Neural progenitor cell (in vitro differentiated cells): Measurements from ENCODE around the gene GDF15. TPM values are rescaled to one million over a fixed set of nuclear protein-coding genes. Genes with fewer than 3 reads are reported as not detected.

Experiments used
- DNase-seq: peaks from one replicate; pipeline ENCODE4 v3.0.0-alpha.2; 2016; ENCODE audit warnings: low spot score
- H2AFZ ChIP-seq: fragments of 200-600 bp; sonication (generic); replicated peaks from 2 replicates; pipeline ENCODE4 v1.6.1; 2016; ENCODE audit warnings: antibody characterized with exemption
- H3F3A ChIP-seq: fragments of 200-600 bp; sonication (generic); 2 replicates; pipeline ENCODE4 v1.6.1; 2016; ENCODE audit warnings: antibody characterized with exemption, low read depth
- H3K27ac ChIP-seq: fragments of 200-600 bp; sonication (generic); 2 replicates; pipeline ENCODE4 v1.5.1; 2016; ENCODE audit warnings: mild to moderate bottlenecking
- H3K27me3 ChIP-seq: fragments of 200-600 bp; sonication (generic); 2 replicates; pipeline ENCODE4 v1.6.1; 2016; ENCODE audit warnings: mild to moderate bottlenecking, moderate library complexity
- H3K36me3 ChIP-seq: fragments of 200-600 bp; sonication (generic); 2 replicates; pipeline ENCODE4 v1.5.1; 2016
- H3K4me1 ChIP-seq: fragments of 200-600 bp; sonication (generic); 2 replicates; pipeline ENCODE4 v1.6.1; 2016; ENCODE audit warnings: mixed run types
- H3K4me2 ChIP-seq: fragments of 200-600 bp; sonication (generic); 2 replicates; pipeline ENCODE4 v1.6.1; 2016
- H3K4me3 ChIP-seq: fragments of 200-600 bp; sonication (generic); 2 replicates; pipeline ENCODE4 v1.5.1; 2016
- H3K79me2 ChIP-seq: fragments of 200-600 bp; sonication (generic); 2 replicates; pipeline ENCODE4 v1.6.1; 2016; ENCODE audit warnings: low read depth
- H3K9ac ChIP-seq: fragments of 200-600 bp; sonication (generic); 2 replicates; pipeline ENCODE4 v1.6.1; 2016
- H3K9me3 ChIP-seq: fragments of 200-600 bp; sonication (generic); 2 replicates; pipeline ENCODE4 v1.5.1; 2016; ENCODE audit warnings: low read depth
- H4K20me1 ChIP-seq: fragments of 200-600 bp; sonication (generic); 2 replicates; pipeline ENCODE4 v1.6.1; 2016; ENCODE audit warnings: low read depth
- H3K27ac Mint-ChIP-seq: 3 replicates; pipeline ENCODE4 v1.8.0; 2021; ENCODE audit warnings: mixed read lengths
- H3K27me3 Mint-ChIP-seq: 2 replicates; pipeline ENCODE4 v1.8.0; 2022; ENCODE audit warnings: low read depth, mild to moderate bottlenecking, inconsistent platforms, moderate library complexity, mixed read lengths; ENCODE audit not compliant: insufficient read depth
- H3K36me3 Mint-ChIP-seq: 3 replicates; pipeline ENCODE4 v1.8.0; 2021; ENCODE audit warnings: mixed read lengths
- H3K4me1 Mint-ChIP-seq: 3 replicates; pipeline ENCODE4 v1.8.0; 2021; ENCODE audit warnings: mixed read lengths
- H3K4me3 Mint-ChIP-seq: 3 replicates; pipeline ENCODE4 v1.8.0; 2021; ENCODE audit warnings: mild to moderate bottlenecking, moderate library complexity, mixed read lengths
- H3K9me3 Mint-ChIP-seq: 3 replicates; pipeline ENCODE4 v1.8.0; 2020; ENCODE audit warnings: mixed read lengths
- EZH2 ChIP-seq: fragments of 200-600 bp; sonication (generic); IDR thresholded peaks from 2 replicates; pipeline ENCODE4 v1.6.1; 2017; ENCODE audit warnings: antibody characterized with exemption, mild to moderate bottlenecking, moderate library complexity
- EZH2phosphoT487 ChIP-seq: fragments of 200-600 bp; sonication (generic); IDR thresholded peaks from 2 replicates; pipeline ENCODE4 v1.6.1; 2017; ENCODE audit warnings: antibody characterized with exemption
- total RNA-seq: library from RNA; depleted of rRNA; stranded (reverse); fragments of >200 nt; gene quantifications from 2 replicates; pipeline ENCODE4 v1.2.3, GENCODE V29; 2015; ENCODE audit warnings: low replicate concordance
- TF ChIP-seq, protein P1 (sequence below): fragments of 200-600 bp; sonication (generic); IDR thresholded peaks from 2 replicates; pipeline ENCODE4 v1.5.1; 2017; ENCODE audit warnings: antibody characterized with exemption, mild to moderate bottlenecking

The GDF15 gene
- total RNA-seq, 1 donor from 2014 or later: 0.19 TPM

DNA sequence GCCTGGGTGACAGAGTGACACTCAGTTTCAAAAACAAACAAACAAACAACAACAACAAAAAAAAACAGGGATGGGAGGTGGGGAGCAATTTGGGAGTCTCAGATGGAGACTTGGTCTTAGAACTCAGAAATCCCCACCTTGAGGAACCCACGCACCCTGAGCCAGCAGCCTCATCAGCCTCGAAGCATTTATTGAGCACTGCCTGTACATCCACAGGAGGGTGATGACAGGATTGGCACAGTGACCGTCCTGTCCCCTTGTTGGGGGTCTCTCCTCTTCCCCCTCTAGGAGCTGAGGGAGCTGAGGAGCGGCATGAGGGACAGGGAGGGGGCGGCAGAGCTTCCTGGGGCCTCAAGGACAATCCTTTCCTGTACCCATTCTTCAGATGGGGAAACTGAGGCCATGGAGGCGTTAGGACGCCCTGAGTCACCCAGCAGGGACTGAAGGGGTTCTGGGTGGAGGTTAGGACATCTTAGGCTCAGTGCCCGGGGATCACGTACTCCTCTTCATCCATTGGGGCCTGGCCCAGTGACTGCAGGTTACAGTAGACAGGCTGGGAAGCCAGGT, 5.6 kb downstream of the GDF15 start:
- H3K4me3 ChIP-seq: no peak overlapping the region
- no peaks in the 10 kb centered on the region for H3K4me1 ChIP-seq
- H3K4me3 Mint-ChIP-seq: no peak overlapping the region
- H3F3A ChIP-seq: peaks cover 11% of the 10 kb centered on the region
- TF ChIP-seq EZH2 (no peak), EZH2phosphoT487 (no peak)
- TF ChIP-seq, protein P1, sequence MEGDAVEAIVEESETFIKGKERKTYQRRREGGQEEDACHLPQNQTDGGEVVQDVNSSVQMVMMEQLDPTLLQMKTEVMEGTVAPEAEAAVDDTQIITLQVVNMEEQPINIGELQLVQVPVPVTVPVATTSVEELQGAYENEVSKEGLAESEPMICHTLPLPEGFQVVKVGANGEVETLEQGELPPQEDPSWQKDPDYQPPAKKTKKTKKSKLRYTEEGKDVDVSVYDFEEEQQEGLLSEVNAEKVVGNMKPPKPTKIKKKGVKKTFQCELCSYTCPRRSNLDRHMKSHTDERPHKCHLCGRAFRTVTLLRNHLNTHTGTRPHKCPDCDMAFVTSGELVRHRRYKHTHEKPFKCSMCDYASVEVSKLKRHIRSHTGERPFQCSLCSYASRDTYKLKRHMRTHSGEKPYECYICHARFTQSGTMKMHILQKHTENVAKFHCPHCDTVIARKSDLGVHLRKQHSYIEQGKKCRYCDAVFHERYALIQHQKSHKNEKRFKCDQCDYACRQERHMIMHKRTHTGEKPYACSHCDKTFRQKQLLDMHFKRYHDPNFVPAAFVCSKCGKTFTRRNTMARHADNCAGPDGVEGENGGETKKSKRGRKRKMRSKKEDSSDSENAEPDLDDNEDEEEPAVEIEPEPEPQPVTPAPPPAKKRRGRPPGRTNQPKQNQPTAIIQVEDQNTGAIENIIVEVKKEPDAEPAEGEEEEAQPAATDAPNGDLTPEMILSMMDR: no peak
- no peak overlapping the region for H3K9ac ChIP-seq
- no peak overlapping the region for H2AFZ ChIP-seq
- H3K27me3 Mint-ChIP-seq: peaks cover 23% of the 10 kb centered on the region
- H3K79me2 ChIP-seq: no peaks in the 10 kb centered on the region
- no peaks in the 10 kb centered on the region for H3K36me3 Mint-ChIP-seq
- H3K4me2 ChIP-seq: no peak overlapping the region
- H3K4me1 Mint-ChIP-seq: no peaks in the 10 kb centered on the region
- no peak for DNase-seq
- H4K20me1 ChIP-seq: no peaks in the 10 kb centered on the region
- no peaks in the 10 kb centered on the region for H3K36me3 ChIP-seq
- H3K9me3 ChIP-seq: no peaks in the 10 kb centered on the region
- no peak overlapping the region for H3K27ac Mint-ChIP-seq
- H3K27me3 ChIP-seq: peaks cover 34% of the 10 kb centered on the region
- no peaks in the 10 kb centered on the region for H3K9me3 Mint-ChIP-seq
- no peak overlapping the region for H3K27ac ChIP-seq

DNA sequence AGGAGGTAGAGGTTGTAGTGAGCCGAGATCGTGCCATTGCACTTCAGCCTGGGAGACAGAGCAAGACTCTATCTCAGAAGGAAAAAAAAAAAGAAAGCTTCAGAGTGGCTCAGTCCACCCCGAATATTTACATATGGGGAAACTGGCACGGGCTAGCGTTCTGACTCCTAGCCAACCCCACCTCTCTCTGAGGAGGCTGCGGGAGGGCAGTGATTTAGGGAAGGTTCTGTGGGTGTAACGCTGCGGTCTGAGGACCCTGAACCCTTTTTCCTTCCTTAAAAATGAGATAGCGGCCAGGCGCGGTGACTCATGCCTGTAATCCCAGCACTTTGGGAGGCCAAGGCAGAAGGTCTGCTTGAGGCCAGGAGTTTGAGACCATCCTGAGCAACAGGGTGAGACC, 6.5 kb downstream of the GDF15 start:
- Mint-ChIP-seq H3K27me3 (peaks cover 19% of the 10 kb centered on the region), H3K4me1 (peaks cover 6% of the 10 kb centered on the region), H3K27ac (no peak overlapping the region), H3K9me3 (no peaks in the 10 kb centered on the region), H3K36me3 (no peaks in the 10 kb centered on the region), H3K4me3 (no peak overlapping the region)
- Histone ChIP-seq H3F3A (peaks cover 8% of the 10 kb centered on the region), H3K79me2 (no peaks in the 10 kb centered on the region), H3K36me3 (no peaks in the 10 kb centered on the region), H3K27ac (no peak overlapping the region), H3K4me3 (no peak overlapping the region), H2AFZ (no peak overlapping the region), H3K4me1 (peaks cover 4% of the 10 kb centered on the region), H3K9me3 (no peaks in the 10 kb centered on the region), H3K9ac (no peak overlapping the region), H4K20me1 (no peaks in the 10 kb centered on the region), H3K4me2 (no peak overlapping the region), H3K27me3 (peaks cover 25% of the 10 kb centered on the region)
- no peak for DNase-seq
- TF ChIP-seq, protein P1: no peak
- TF ChIP-seq EZH2phosphoT487 (no peak), EZH2 (no peak)

DNA sequence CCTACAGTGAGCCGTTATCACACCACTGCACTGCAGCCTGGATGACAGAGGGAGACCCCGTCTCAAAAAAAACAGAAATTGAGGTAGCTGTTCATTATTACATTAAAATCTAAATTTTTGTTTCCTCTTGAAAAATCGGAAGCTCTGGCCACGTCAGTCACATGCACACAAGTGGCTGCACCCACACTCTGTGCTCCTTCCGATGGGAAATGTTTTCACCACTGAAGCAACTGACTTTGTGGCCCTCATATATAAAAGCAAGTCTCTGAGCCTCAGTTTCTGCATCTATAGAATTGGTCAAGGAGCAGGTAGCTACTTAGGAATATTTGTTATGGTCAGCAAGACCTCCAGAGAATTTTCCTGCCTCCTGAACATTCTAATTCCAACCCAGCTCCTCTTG, 7.0 kb downstream of the GDF15 start:
- Mint-ChIP-seq H3K27me3 (peaks cover 21% of the 10 kb centered on the region), H3K36me3 (no peaks in the 10 kb centered on the region), H3K4me3 (no peak overlapping the region), H3K4me1 (peaks cover 10% of the 10 kb centered on the region), H3K9me3 (no peaks in the 10 kb centered on the region), H3K27ac (no peak overlapping the region)
- no peak for DNase-seq
- no peak overlapping the region for H3K4me2 ChIP-seq
- H3K27ac ChIP-seq: no peak overlapping the region
- peaks cover 8% of the 10 kb centered on the region for H3F3A ChIP-seq
- no peaks in the 10 kb centered on the region for H4K20me1 ChIP-seq
- H3K9me3 ChIP-seq: no peaks in the 10 kb centered on the region
- no peak for TF ChIP-seq EZH2
- TF ChIP-seq, protein P1: no peak
- H3K36me3 ChIP-seq: no peaks in the 10 kb centered on the region
- H2AFZ ChIP-seq: no peak overlapping the region
- no peak overlapping the region for H3K4me3 ChIP-seq
- no peak overlapping the region for H3K9ac ChIP-seq
- peaks cover 6% of the 10 kb centered on the region for H3K4me1 ChIP-seq
- H3K27me3 ChIP-seq: peaks cover 23% of the 10 kb centered on the region
- no peaks in the 10 kb centered on the region for H3K79me2 ChIP-seq
